Fibroblast of lung (primary cell): Measurements from ENCODE around the gene DOC2A.

Experiments
- EZH2 ChIP-seq: IDR thresholded peaks from 2 replicates; pipeline ENCODE4 v1.5.1; 2012; ENCODE audit warnings: low read length, control low read depth, mild to moderate bottlenecking; ENCODE audit errors: missing control alignments
- TF ChIP-seq, protein P1 (sequence below), 2 donors: IDR thresholded peaks in 1 of 2; conservative IDR thresholded peaks in 1 of 2; 1 replicate in 1 of 2; 2 replicates in 1 of 2; pipeline ENCODE4 v1.5.1; 2011 to 2012; ENCODE audit warnings: low read length in 2 of 2, control low read depth in 1 of 2, inconsistent platforms in 1 of 2, low read depth in 1 of 2, mild to moderate bottlenecking in 1 of 2

DNA sequence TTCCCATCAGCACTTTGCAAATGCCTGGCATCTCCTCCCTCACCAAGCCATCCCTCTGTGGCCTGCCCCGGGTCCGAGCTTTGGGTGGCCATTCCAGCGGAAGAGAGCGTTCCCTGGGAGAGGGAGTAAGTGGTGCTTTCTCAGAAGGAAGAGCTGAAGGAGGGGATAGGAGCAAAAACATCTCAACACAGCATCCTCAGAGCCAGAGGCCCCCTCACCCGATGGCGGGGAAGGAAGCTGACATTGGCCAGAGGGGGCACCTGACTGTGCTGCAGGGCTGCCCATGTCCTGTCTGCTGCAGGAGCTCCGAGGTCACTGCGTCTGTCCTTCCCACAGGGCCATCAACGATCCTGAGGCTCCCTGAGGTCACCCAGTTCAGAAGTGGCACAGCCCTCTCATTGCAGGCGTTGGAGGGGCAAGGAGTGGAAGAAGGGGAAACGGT lies 20.7 kb upstream of the DOC2A start:
- TF ChIP-seq, protein P1, sequence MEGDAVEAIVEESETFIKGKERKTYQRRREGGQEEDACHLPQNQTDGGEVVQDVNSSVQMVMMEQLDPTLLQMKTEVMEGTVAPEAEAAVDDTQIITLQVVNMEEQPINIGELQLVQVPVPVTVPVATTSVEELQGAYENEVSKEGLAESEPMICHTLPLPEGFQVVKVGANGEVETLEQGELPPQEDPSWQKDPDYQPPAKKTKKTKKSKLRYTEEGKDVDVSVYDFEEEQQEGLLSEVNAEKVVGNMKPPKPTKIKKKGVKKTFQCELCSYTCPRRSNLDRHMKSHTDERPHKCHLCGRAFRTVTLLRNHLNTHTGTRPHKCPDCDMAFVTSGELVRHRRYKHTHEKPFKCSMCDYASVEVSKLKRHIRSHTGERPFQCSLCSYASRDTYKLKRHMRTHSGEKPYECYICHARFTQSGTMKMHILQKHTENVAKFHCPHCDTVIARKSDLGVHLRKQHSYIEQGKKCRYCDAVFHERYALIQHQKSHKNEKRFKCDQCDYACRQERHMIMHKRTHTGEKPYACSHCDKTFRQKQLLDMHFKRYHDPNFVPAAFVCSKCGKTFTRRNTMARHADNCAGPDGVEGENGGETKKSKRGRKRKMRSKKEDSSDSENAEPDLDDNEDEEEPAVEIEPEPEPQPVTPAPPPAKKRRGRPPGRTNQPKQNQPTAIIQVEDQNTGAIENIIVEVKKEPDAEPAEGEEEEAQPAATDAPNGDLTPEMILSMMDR (conservative IDR thresholded peaks at IDR 0.05 in 1 of 2, IDR thresholded peaks at IDR 0.05 in 1 of 2; ENCODE audit: low read depth in 1 of 2, low read length in 2 of 2) = no peak
- peak; percentile 89 for TF ChIP-seq EZH2
